ENCODE data around the gene TRPV2.
A peak's percentile ranks its signal among the peaks of the same experiment; 100 is the strongest.
"Not testable (repeated sequence)": the region's sequence is repeated elsewhere in the genome, so short reads cannot be mapped to it uniquely, and the experiment has no call there.

The TRPV2 gene

DNA sequence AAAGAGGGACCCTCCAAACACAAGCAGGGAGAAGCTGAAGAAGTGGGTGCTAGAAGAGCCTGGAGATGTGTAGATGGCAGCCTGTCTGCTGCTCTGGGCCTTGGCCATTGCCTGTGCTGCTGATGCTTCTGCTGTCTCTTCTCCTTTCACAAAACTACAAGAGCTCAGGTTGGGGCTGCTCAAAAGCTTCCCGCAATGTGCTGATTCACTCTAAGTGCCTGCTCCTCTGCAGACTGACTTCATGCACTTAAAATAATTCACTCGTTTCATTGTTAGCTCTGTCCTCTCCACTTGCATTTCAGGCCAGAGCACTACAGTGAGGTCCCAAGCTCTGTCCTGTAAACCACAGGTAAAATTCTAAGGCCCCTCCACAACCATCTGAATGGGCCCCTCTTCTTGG lies 18.7 kb upstream of the TRPV2 start:
- H2BK120ac ChIP-seq (ENCODE audit: insufficient read depth, low read length, poor library complexity); H3K27ac ChIP-seq (ENCODE audit: low read depth, low read length); H2AFZ ChIP-seq (ENCODE audit: insufficient read depth, low read length, poor library complexity); H3K9me3 ChIP-seq (ENCODE audit: insufficient read depth, low read depth, low read length); H3K79me2 ChIP-seq (ENCODE audit: control insufficient read depth, insufficient read depth, low read length, poor library complexity); H3K27me3 ChIP-seq (ENCODE audit: insufficient read depth, low read length); H3K4me2 ChIP-seq (ENCODE audit: low read length); DNase-seq; H3K4me3 ChIP-seq (ENCODE audit: low read depth, low read length); H3K36me3 ChIP-seq (ENCODE audit: control insufficient read depth in 1 of 2, insufficient read depth in 2 of 2, low read length in 2 of 2); H3K4ac ChIP-seq (ENCODE audit: low read depth, low read length); H4K8ac ChIP-seq (ENCODE audit: low read depth, low read length); H3K18ac ChIP-seq (ENCODE audit: low read length); H3K79me1 ChIP-seq (ENCODE audit: low read length); H3K14ac ChIP-seq (ENCODE audit: low read length); H2AK5ac ChIP-seq (ENCODE audit: low read length); H2BK12ac ChIP-seq (ENCODE audit: low read length); H3K23ac ChIP-seq (ENCODE audit: low read length); H4K12ac ChIP-seq (ENCODE audit: low read depth, low read length); H3K9ac ChIP-seq (ENCODE audit: low read length): not testable (repeated sequence)
- H2BK5ac ChIP-seq (ENCODE audit: low read depth, low read length, poor library complexity) = peak overlapping the region; percentile 59
- H3K4me1 ChIP-seq (ENCODE audit: control insufficient read depth in 1 of 2, insufficient read depth in 2 of 2, low read length in 2 of 2) = peaks cover 8 to 13% of the 10 kb centered on the region in 2 experiments
- WGBS (ENCODE audit: extremely low coverage, insufficient coverage, insufficient read length) = no CpG with 5 or more reads among the region's 2 CpGs
- peak overlapping the region; percentile 11 for H4K91ac ChIP-seq (ENCODE audit: low read depth, low read length)

DNA sequence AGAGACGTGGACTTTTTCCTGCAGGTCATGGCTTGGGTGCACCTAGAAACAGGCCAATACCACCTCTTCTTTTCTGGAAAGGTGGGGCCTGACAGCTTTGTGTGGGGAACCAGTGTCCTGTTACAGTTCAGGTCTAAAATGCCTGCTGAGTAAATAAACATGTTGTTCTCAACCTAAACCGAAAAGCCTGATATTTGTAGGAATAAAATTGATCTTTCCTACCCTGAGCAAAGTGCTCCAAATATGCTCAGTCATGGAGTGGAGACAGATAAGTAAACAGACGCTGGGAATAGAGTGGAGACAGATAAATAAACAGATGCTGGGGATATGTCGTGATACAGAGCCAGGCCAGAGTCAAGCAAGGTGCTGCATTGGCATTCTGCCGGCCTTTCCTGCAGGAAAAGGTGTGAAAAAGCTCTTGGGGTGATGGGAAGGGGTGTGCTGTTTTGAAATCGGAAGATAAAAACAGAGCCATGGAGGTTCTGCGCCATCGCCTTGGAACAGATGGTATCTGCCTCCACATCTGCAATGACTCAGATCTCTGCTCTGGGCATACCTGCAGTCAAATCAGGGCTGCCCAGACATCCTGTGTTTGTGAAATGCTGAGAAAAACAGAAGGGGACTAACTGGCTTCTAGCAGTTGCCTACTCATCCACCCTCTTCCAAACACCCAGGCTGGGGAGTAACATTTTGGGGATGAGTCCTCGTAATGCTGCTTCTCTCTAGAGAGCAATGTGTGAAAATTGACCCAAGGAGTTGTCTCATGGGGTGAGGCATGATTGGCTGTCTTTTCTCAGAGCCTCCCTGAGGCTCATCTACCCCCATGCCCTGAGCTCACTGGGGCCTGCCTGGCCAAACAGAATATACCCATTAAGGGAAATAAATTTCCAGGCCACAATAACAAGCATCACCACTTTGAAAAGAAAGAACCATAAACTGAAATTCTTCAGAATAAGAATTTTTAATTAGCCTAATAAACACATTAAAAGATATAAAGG lies 16.8 kb upstream of the TRPV2 start:
- no peak overlapping the region for H3K4ac ChIP-seq (ENCODE audit: low read depth, low read length)
- H2AK5ac ChIP-seq (ENCODE audit: low read length) = no peak overlapping the region
- H4K8ac ChIP-seq (ENCODE audit: low read depth, low read length) = no peak overlapping the region
- no peak overlapping the region for H3K18ac ChIP-seq (ENCODE audit: low read length)
- H3K36me3 ChIP-seq (ENCODE audit: control insufficient read depth in 1 of 2, insufficient read depth in 2 of 2, low read length in 2 of 2) = no peaks in the 10 kb centered on the region
- H3K9ac ChIP-seq (ENCODE audit: low read length) = no peak overlapping the region
- peak overlapping the region; percentile 53 for H3K4me2 ChIP-seq (ENCODE audit: low read length)
- peaks cover 1% of the 10 kb centered on the region for H3K79me2 ChIP-seq (ENCODE audit: control insufficient read depth, insufficient read depth, low read length, poor library complexity)
- no peak overlapping the region for H4K12ac ChIP-seq (ENCODE audit: low read depth, low read length)
- no peaks in the 10 kb centered on the region for H3K9me3 ChIP-seq (ENCODE audit: insufficient read depth, low read depth, low read length)
- peak; percentile 74 to 84 for DNase-seq
- no peaks in the 10 kb centered on the region for H3K27me3 ChIP-seq (ENCODE audit: insufficient read depth, low read length)
- H3K23ac ChIP-seq (ENCODE audit: low read length) = no peak overlapping the region
- no peak overlapping the region for H3K14ac ChIP-seq (ENCODE audit: low read length)
- H3K4me1 ChIP-seq (ENCODE audit: control insufficient read depth in 1 of 2, insufficient read depth in 2 of 2, low read length in 2 of 2) = peaks cover 8 to 13% of the 10 kb centered on the region in 2 experiments
- no peak overlapping the region for H3K4me3 ChIP-seq (ENCODE audit: low read depth, low read length)
- no peak overlapping the region for H4K91ac ChIP-seq (ENCODE audit: low read depth, low read length)
- peaks cover 2% of the 10 kb centered on the region for H3K79me1 ChIP-seq (ENCODE audit: low read length)
- WGBS (ENCODE audit: extremely low coverage, insufficient coverage, insufficient read length) = no CpG with 5 or more reads among the region's 9 CpGs
- H2BK120ac ChIP-seq (ENCODE audit: insufficient read depth, low read length, poor library complexity) = peak overlapping the region; percentile 38
- H2BK12ac ChIP-seq (ENCODE audit: low read length) = no peak overlapping the region
- no peak overlapping the region for H2AFZ ChIP-seq (ENCODE audit: insufficient read depth, low read length, poor library complexity)
- peak overlapping the region; percentile 71 for H3K27ac ChIP-seq (ENCODE audit: low read depth, low read length)
- H2BK5ac ChIP-seq (ENCODE audit: low read depth, low read length, poor library complexity) = peak overlapping the region; percentile 60

- not testable (repeated sequence) for H3K4me3 ChIP-seq (ENCODE audit: low read depth, low read length); H3K9me3 ChIP-seq (ENCODE audit: insufficient read depth, low read depth, low read length); H4K12ac ChIP-seq (ENCODE audit: low read depth, low read length); H4K91ac ChIP-seq (ENCODE audit: low read depth, low read length); H3K27ac ChIP-seq (ENCODE audit: low read depth, low read length); H3K14ac ChIP-seq (ENCODE audit: low read length); H3K18ac ChIP-seq (ENCODE audit: low read length); H2AFZ ChIP-seq (ENCODE audit: insufficient read depth, low read length, poor library complexity); H3K79me1 ChIP-seq (ENCODE audit: low read length); H3K23ac ChIP-seq (ENCODE audit: low read length); H4K8ac ChIP-seq (ENCODE audit: low read depth, low read length); H3K36me3 ChIP-seq (ENCODE audit: control insufficient read depth in 1 of 2, insufficient read depth in 2 of 2, low read length in 2 of 2); H2BK120ac ChIP-seq (ENCODE audit: insufficient read depth, low read length, poor library complexity); H2AK5ac ChIP-seq (ENCODE audit: low read length); H3K4ac ChIP-seq (ENCODE audit: low read depth, low read length); H2BK12ac ChIP-seq (ENCODE audit: low read length); H3K4me2 ChIP-seq (ENCODE audit: low read length); DNase-seq; H3K9ac ChIP-seq (ENCODE audit: low read length); H2BK5ac ChIP-seq (ENCODE audit: low read depth, low read length, poor library complexity); H3K27me3 ChIP-seq (ENCODE audit: insufficient read depth, low read length); H3K79me2 ChIP-seq (ENCODE audit: control insufficient read depth, insufficient read depth, low read length, poor library complexity)
- peaks cover 6 to 12% of the 10 kb centered on the region in 2 experiments for H3K4me1 ChIP-seq (ENCODE audit: control insufficient read depth in 1 of 2, insufficient read depth in 2 of 2, low read length in 2 of 2)
- no CpG with 5 or more reads among the region's 9 CpGs for WGBS (ENCODE audit: extremely low coverage, insufficient coverage, insufficient read length)
Observed at GRCh38 chr17:16403847-16404246, 11.5 kb upstream of the TRPV2 start.

- H4K8ac ChIP-seq (ENCODE audit: low read depth, low read length) = peak overlapping the region; percentile 91
- no peak overlapping the region for H3K23ac ChIP-seq (ENCODE audit: low read length)
Observed at GRCh38 chr17:16406742-16407674, 8.4 kb upstream of the TRPV2 start.

More at GRCh38 chr17:16406742-16407674, 8.4 kb upstream of the TRPV2 start:
- Histone ChIP-seq H3K9me3 (ENCODE audit: insufficient read depth, low read depth, low read length) (no peaks in the 10 kb centered on the region), H3K36me3 (ENCODE audit: control insufficient read depth in 1 of 2, insufficient read depth in 2 of 2, low read length in 2 of 2) (no peaks in the 10 kb centered on the region), H4K12ac (ENCODE audit: low read depth, low read length) (peak overlapping the region; percentile 80), H2BK120ac (ENCODE audit: insufficient read depth, low read length, poor library complexity) (peak overlapping the region; percentile 74), H3K9ac (ENCODE audit: low read length) (no peak overlapping the region), H2AFZ (ENCODE audit: insufficient read depth, low read length, poor library complexity) (peak overlapping the region; percentile 97), H3K27ac (ENCODE audit: low read depth, low read length) (no peak overlapping the region), H3K4me3 (ENCODE audit: low read depth, low read length) (peak overlapping the region; percentile 67), H3K14ac (ENCODE audit: low read length) (peak overlapping the region; percentile 90), H2BK5ac (ENCODE audit: low read depth, low read length, poor library complexity) (no peak overlapping the region), H3K27me3 (ENCODE audit: insufficient read depth, low read length) (no peaks in the 10 kb centered on the region), H3K79me1 (ENCODE audit: low read length) (peaks cover 6% of the 10 kb centered on the region), H4K91ac (ENCODE audit: low read depth, low read length) (peak overlapping the region; percentile 85), H2BK12ac (ENCODE audit: low read length) (peak overlapping the region; percentile 41), H3K4me2 (ENCODE audit: low read length) (peak overlapping the region; percentile 87), H3K4ac (ENCODE audit: low read depth, low read length) (peak overlapping the region; percentile 61), H3K79me2 (ENCODE audit: control insufficient read depth, insufficient read depth, low read length, poor library complexity) (peaks cover 4% of the 10 kb centered on the region), H3K18ac (ENCODE audit: low read length) (peak overlapping the region; percentile 91), H2AK5ac (ENCODE audit: low read length) (peak overlapping the region; percentile 66), H3K4me1 (ENCODE audit: control insufficient read depth in 1 of 2, insufficient read depth in 2 of 2, low read length in 2 of 2) (peaks cover 5 to 10% of the 10 kb centered on the region in 2 experiments)
- peak in 1 of 2 donors; percentile 20 for DNase-seq
- no CpG with 5 or more reads among the region's 67 CpGs for WGBS (ENCODE audit: extremely low coverage, insufficient coverage, insufficient read length)
